Effector memory CD4-positive, alpha-beta T cell (primary cell): Measurements from ENCODE around the gene MXRA7.
"Not testable (repeated sequence)": the region's sequence is repeated elsewhere in the genome, so short reads cannot be mapped to it uniquely, and the experiment has no call there.

Experiments
- DNase-seq, 3 donors: peaks; one replicate each; pipeline ENCODE4 v3.0.0-alpha.2; 2020
- H3K27ac ChIP-seq: 2 replicates; pipeline ENCODE4 v1.7.0; 2013; ENCODE audit warnings: mild to moderate bottlenecking, low read length, moderate library complexity; ENCODE audit not compliant: insufficient read depth, poor library complexity, severe bottlenecking
- H3K27me3 ChIP-seq: replicated peaks from 2 replicates; pipeline ENCODE4 v1.7.0; 2013; ENCODE audit warnings: mild to moderate bottlenecking, low read length; ENCODE audit not compliant: insufficient read depth, control insufficient read depth, poor library complexity, severe bottlenecking
- H3K36me3 ChIP-seq: 2 replicates; pipeline ENCODE4 v1.7.0; 2013; ENCODE audit warnings: mild to moderate bottlenecking, low read length, moderate library complexity; ENCODE audit not compliant: control insufficient read depth, insufficient read depth
- H3K4me1 ChIP-seq: 2 replicates; pipeline ENCODE4 v1.7.0; 2013; ENCODE audit warnings: low read length, mild to moderate bottlenecking; ENCODE audit not compliant: control insufficient read depth, insufficient read depth, poor library complexity, severe bottlenecking
- H3K4me3 ChIP-seq: 2 replicates; pipeline ENCODE4 v1.7.0; 2013; ENCODE audit warnings: low read length, low read depth, mild to moderate bottlenecking; ENCODE audit not compliant: insufficient read depth, poor library complexity, severe bottlenecking
- H3K9me3 ChIP-seq: 2 replicates; pipeline ENCODE4 v1.7.0; 2013; ENCODE audit warnings: mild to moderate bottlenecking, low read length, moderate library complexity; ENCODE audit not compliant: control insufficient read depth

MXRA7 gene

DNA sequence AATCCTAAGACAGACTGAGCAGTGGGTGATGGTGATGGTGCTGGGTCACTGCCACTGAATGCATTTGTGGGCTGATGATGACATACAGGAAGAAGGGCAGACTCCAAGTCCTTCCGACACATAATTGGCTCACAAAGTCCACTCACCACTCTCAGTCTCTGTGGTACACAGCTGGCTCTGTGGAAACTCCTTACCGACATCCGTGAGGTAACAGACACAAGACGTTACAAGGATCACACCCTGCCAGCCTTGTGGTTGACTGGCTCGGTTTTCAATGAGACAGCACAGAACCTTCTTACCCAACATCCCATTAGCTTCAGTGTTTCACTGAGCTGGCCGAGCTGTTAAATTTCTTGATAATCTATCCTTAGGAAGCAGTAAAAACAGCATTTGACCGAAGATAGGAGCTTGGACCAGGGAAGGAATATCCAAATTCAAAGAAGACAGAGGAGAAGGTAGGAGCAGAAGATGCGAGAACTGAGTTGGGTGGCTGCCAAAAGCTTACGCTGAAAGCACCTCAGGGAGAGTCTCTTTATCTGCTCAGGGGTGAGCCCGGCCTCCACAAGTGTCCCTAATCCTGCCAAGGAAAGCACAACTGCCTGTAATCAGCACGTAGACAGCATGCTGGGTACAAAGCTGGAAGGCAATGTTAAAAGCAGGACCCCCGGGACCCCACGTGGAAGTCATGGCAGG, 5.5 kb upstream of the MXRA7 start:
- no peaks in the 10 kb centered on the region for H3K9me3 ChIP-seq
- H3K4me3 ChIP-seq: no peak overlapping the region
- peak overlapping the region; percentile 56 for H3K27ac ChIP-seq
- peak; percentile 52 to 60 (median 55) for DNase-seq
- H3K36me3 ChIP-seq: peaks cover 64% of the 10 kb centered on the region
- peaks cover 11% of the 10 kb centered on the region for H3K4me1 ChIP-seq
- no peaks in the 10 kb centered on the region for H3K27me3 ChIP-seq

DNA sequence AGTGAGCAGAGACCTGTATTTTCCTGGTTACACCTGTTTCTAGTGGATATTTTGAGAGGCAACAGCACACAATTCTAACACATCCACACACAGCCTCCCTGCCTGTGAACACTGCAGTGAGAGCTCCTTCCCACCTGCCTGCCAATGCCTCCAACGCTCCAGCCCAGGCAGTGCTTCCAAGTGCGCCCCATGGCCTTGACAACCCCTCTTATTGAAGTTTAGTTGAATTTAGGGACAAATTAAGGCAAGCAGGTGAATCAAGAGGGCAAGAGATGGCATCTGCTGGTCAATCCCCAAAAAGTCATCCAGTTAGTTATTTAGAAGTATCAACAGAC, 4.7 kb upstream of the MXRA7 start:
- Histone ChIP-seq H3K27me3 (no peaks in the 10 kb centered on the region), H3K27ac (peak overlapping the region; percentile 42), H3K9me3 (no peaks in the 10 kb centered on the region), H3K4me1 (peaks cover 14% of the 10 kb centered on the region), H3K4me3 (no peak overlapping the region), H3K36me3 (peaks cover 55% of the 10 kb centered on the region)
- DNase-seq: no peak

DNA sequence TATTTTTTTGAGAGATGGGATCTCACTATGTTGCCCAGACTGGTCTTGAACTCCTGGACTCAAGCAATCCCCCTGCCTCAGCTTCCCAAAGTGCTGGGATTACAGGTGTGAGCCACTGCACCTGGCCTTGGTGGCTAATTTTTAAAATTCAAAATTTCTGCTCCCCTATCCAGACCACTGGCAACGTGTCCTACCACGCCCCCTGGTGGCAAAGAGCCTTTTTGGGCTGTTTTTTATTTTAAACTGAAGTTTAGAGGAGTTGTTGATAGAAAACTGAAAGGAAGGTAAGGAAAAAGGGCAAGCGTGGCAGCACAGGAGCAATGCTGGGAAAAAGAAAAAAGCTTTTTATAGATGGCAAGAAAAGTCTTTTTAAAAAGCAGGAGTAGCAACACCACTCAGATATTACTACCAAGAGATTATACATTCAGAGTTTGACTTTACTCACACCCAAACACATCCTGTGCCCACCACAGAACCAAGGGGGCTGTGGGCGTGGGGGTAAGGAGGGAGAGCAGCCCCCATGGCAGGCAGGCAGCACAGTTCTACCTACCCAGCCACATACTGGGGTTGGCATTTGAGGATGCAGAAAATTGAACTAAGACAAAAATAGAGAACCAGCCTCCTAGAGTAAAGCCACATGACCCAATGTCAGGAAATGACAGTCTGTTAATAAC, 4.2 kb upstream of the MXRA7 start:
- H3K4me3 ChIP-seq: no peak overlapping the region
- H3K4me1 ChIP-seq: peaks cover 16% of the 10 kb centered on the region
- no peaks in the 10 kb centered on the region for H3K27me3 ChIP-seq
- no peaks in the 10 kb centered on the region for H3K9me3 ChIP-seq
- H3K27ac ChIP-seq: peak overlapping the region; percentile 42
- peak; percentile 42 to 68 (median 51) for DNase-seq
- peaks cover 50% of the 10 kb centered on the region for H3K36me3 ChIP-seq

DNA sequence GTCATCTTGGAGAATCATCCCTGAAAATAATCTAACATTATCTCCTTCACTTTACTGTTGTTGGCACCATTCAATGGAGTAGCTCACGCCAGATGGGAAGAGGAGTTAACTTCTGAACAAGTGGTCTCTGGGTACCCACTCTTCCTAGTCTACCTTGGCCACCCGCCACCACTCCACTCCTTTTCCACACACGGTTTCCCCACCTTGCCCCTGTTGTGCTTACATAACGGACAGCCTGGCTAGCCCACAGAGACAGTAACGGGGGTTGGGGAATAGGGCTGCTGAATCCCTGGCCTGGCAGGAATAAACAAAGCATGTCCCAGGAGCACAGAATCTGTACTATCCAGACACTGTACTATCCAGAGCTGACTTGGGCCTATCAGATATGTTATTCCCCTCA, 3.6 kb upstream of the MXRA7 start:
- no peak for DNase-seq
- Histone ChIP-seq H3K4me3 (no peak overlapping the region), H3K4me1 (peaks cover 18% of the 10 kb centered on the region), H3K27me3 (no peaks in the 10 kb centered on the region), H3K9me3 (no peaks in the 10 kb centered on the region), H3K27ac (no peak overlapping the region), H3K36me3 (peaks cover 44% of the 10 kb centered on the region)

DNA sequence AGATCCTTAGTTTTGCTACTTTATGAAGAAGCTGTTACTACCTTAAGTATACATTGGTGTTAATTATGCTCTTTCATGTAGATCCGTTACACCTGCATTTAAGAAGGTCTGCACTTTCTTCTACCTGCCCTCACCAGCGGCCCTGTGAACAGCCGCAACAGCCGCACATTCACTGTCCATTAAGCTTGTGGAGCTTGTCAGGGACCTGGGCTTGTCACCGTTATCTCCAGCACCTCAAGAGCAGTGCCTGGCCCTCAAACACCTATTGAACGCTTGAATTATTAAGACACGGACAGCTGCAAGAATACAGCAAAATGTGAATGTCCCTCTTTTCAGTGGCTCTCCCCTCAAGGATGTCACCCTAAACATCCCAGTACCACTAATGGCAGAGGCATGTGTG, 3.0 kb upstream of the MXRA7 start:
- Histone ChIP-seq H3K27me3 (no peaks in the 10 kb centered on the region), H3K27ac (no peak overlapping the region), H3K9me3 (no peaks in the 10 kb centered on the region), H3K4me3 (no peak overlapping the region), H3K36me3 (peaks cover 39% of the 10 kb centered on the region), H3K4me1 (peaks cover 18% of the 10 kb centered on the region)
- DNase-seq: no peak

DNA sequence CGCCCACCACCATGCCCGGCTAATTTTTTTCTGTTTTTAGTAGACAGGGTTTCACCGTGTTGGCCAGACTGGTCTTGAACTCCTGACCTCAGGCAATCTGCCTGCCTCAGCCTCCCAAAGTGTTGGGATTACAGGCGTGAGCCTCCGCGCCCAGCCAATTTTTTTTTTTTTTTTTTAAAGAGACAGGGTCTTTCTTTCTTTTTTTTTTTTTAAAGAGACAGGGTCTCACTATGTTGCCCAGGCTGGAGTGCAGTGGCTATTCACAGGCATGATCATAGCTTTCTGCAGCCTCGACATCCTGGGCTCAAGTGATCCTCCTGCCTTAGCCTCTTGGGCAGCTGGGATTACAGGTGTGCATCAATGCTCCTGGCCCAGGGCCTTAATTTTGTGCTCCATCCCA, 1.6 kb upstream of the MXRA7 start:
- not testable (repeated sequence) for H3K27me3 ChIP-seq, H3K27ac ChIP-seq, H3K4me3 ChIP-seq, DNase-seq, H3K9me3 ChIP-seq
- peaks cover 26% of the 10 kb centered on the region for H3K36me3 ChIP-seq
- H3K4me1 ChIP-seq: peaks cover 18% of the 10 kb centered on the region

DNA sequence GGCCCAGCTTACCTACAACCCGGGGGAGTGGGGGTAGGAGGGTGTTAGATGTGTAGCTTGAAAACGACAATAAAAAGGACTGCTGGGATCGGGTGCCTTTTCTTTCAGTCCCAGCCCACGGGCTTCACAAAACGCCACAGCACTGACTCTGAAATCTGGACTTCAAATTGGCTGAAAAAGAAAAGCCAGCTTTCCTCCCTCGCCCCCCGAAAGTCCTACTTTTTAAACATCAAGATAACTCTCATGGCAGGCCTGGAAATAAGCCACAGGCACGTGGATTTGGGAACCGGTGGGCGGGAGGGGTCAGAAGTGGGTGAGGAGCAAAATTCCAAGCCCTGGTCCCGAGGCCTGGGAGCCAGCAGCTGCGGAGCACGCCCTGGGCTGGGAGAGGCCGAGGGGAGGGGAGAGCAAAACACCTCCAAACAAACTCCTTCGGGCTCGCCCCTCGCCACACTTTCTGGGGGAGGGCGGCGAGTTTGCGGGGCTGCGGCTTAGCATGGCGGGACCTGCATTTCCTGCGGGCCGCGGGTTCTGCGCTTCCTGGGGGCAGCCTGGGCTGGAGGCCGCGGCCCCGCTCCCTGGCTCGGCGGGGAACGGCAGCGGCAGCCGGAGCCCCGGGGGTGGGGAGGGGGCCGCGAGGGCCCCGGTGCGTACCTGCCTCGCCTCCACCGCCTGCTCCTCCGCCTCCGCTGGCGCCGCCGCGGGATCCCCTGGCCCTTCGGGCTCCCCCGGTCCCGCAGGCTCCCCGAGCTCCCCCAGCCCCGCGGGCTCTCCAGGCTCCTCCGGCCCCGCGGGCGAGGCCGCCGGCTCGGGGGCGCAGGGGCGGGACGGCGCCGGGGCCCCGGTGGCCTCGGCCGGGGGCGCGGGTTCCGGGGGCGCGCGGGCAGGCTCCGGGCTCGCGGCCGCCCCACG, 558 bp downstream of the MXRA7 start:
- not testable (repeated sequence) for DNase-seq, H3K9me3 ChIP-seq

DNA sequence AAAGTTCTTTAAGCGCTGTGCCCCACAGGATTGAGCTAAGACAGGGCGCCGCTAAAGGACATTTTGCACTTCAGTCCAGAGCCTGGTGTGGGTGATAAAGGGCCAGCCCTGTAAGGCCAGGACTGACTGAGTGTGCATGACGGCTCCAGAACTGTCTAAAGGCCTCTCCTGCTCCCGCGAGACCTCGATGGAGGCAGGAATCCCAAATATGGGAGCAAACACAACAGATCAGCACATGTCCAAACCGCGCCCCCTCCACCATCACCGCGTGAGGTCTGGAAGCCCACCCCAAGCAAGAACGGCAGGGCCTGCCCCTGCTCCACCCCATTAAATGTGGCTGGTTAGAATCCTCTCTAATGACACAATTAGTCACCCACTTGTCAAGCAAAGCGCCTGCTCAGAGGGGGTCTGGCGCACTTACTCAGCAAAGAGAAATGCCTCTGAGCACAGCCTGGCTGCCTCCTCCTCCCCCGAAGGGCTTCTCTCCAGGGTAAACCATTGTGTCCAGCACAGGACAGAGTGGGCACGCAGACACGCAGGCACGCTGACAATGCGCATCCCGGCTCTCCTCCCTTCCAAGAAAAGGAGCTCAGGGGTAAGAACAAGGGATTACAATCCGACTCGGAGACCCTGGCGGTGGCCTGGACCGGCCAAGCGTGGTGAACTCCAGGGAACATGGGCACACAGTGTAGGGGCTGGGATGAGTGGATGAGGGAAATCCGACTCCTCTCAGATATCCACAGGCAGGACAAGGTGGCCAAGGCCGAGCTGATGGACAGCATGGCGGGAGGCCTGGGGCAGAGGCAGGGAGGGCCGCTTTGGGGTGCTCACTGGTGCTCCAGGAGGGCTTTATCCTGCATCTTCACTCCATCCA, 1.5 kb downstream of the MXRA7 start:
- Histone ChIP-seq H3K9me3 (no peaks in the 10 kb centered on the region), H3K36me3 (peaks cover 8% of the 10 kb centered on the region), H3K4me1 (peaks cover 9% of the 10 kb centered on the region), H3K4me3 (no peak overlapping the region), H3K27ac (no peak overlapping the region), H3K27me3 (no peaks in the 10 kb centered on the region)
- no peak for DNase-seq

More for the DNA sequence above, 558 bp downstream of the MXRA7 start:
- Histone ChIP-seq H3K4me1 (peaks cover 12% of the 10 kb centered on the region), H3K4me3 (peak overlapping the region; percentile 45)
- H3K27ac ChIP-seq, H3K27me3 ChIP-seq, H3K36me3 ChIP-seq: not testable (repeated sequence)

DNA sequence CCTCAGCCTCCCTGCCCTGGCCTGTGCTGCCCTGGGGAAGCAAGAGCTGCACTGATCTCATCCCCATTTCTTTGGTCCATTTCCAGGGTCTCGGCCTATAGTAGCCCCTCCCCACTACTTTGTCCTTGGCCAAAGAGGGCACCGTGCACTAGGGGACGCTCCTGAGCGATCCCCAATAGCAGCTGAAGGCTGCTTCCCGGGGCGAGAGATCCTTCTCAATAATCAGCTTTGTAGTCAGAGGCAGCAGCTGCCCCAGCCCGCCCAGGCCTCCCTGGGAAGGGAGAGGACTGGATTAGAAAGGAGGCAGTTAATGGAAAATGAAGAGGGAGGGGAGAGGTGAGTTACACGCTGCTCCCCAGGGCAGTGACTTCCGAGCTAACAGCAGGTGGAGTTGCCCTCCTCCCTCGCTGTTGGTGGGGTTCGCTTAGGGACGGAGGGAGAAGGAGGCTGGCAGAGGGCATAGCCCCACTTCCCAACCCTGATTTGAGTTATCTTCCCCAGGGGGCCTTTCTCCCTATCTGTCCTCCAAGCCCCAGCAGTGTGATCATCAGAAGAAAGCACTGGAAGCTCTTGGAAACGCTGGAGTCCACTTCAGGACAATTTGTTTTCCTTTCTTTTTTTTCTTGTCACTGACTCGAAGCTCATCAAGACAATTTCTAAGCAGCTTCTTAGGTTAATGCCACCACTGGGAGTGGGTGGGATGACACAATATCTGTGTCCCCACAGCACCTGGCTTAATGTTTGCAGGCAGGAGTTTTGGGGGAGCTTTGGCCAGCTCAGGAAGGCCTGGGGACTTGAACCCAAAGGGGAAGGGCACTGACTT, 2.6 kb downstream of the MXRA7 start:
- H3K27me3 ChIP-seq: no peaks in the 10 kb centered on the region
- no peak for DNase-seq
- no peaks in the 10 kb centered on the region for H3K9me3 ChIP-seq
- H3K4me3 ChIP-seq: no peak overlapping the region
- no peaks in the 10 kb centered on the region for H3K36me3 ChIP-seq
- H3K27ac ChIP-seq: no peak overlapping the region
- H3K4me1 ChIP-seq: peaks cover 9% of the 10 kb centered on the region
